G401 (cell line): ENCODE data around the gene TNFRSF19. TPM values are rescaled to one million over a fixed set of nuclear protein-coding genes. Genes with fewer than 3 reads are reported as not detected.
"Not testable (repeated sequence)": the region's sequence is repeated elsewhere in the genome, so short reads cannot be mapped to it uniquely, and the experiment has no call there.

Experiments
- DNase-seq: peaks from one replicate; pipeline ENCODE4 v3.0.0-alpha.2; 2015; ENCODE audit warnings: low spot score
- in situ Hi-C: cut with HindIII; loops from 2 replicates; pipeline ENCODE4 v1.10.0; 2016; ENCODE audit warnings: low sequenced_read_pairs, mixed read lengths
- total RNA-seq: library from RNA; depleted of rRNA; stranded (reverse); fragments of >200 nt; shearing (Covaris generic); gene quantifications from 2 replicates; pipeline ENCODE4 v1.2.3, GENCODE V29; 2014; rRNA removed

TNFRSF19 gene
- total RNA-seq = not detected in 2 replicates

- in situ Hi-C loops = no loop called here
- DNase-seq = no peak
Observed at GRCh38 chr13:23570099-23570920, at the start of gene TNFRSF19. TNFRSF19 (plus strand) TSS chr13:23570412; CDS start chr13:23590184, 19,772 bp downstream.

- in situ Hi-C loops = not testable (repeated sequence)
Observed at GRCh38 chr13:23529926-23530325, 40.3 kb upstream of the TNFRSF19 start.

GRCh38 chr13:23531446-23531845 lies 38.8 kb upstream of the TNFRSF19 start:
- in situ Hi-C loops = no loop called here
- no peak for DNase-seq

More at GRCh38 chr13:23529926-23530325, 40.3 kb upstream of the TNFRSF19 start:
- not testable (repeated sequence) for DNase-seq

- no peak for DNase-seq
- in situ Hi-C loops = no loop called here
Observed at GRCh38 chr13:23534090-23534489, 36.1 kb upstream of the TNFRSF19 start.

GRCh38 chr13:23541221-23541824 lies 28.9 kb upstream of the TNFRSF19 start:
- in situ Hi-C loops = no loop called here
- no peak for DNase-seq

GRCh38 chr13:23544668-23545067 lies 25.5 kb upstream of the TNFRSF19 start:
- in situ Hi-C loops = no loop called here

GRCh38 chr13:23547000-23547590 lies 23.1 kb upstream of the TNFRSF19 start:
- no peak for DNase-seq
- in situ Hi-C loops = no loop called here

More at GRCh38 chr13:23544668-23545067, 25.5 kb upstream of the TNFRSF19 start:
- no peak for DNase-seq

GRCh38 chr13:23549724-23550123 lies 20.5 kb upstream of the TNFRSF19 start:
- in situ Hi-C loops = no loop called here

GRCh38 chr13:23550163-23550562 lies 20.0 kb upstream of the TNFRSF19 start:
- in situ Hi-C loops = no loop called here
- no peak for DNase-seq

More at GRCh38 chr13:23549724-23550123, 20.5 kb upstream of the TNFRSF19 start:
- no peak for DNase-seq

GRCh38 chr13:23551213-23552008 lies 18.8 kb upstream of the TNFRSF19 start:
- no peak for DNase-seq
- in situ Hi-C loops = no loop called here

GRCh38 chr13:23552171-23552570 lies 18.0 kb upstream of the TNFRSF19 start:
- no peak for DNase-seq
- in situ Hi-C loops = no loop called here

GRCh38 chr13:23552661-23553060 lies 17.6 kb upstream of the TNFRSF19 start:
- DNase-seq = no peak
- in situ Hi-C loops = no loop called here

- DNase-seq = no peak
- in situ Hi-C loops = no loop called here
Observed at GRCh38 chr13:23554000-23554399, 16.2 kb upstream of the TNFRSF19 start.

- DNase-seq = no peak
- in situ Hi-C loops = no loop called here
Observed at GRCh38 chr13:23557043-23557442, 13.2 kb upstream of the TNFRSF19 start.

- in situ Hi-C loops = no loop called here
- no peak for DNase-seq
Observed at GRCh38 chr13:23557733-23558132, 12.5 kb upstream of the TNFRSF19 start.

GRCh38 chr13:23558675-23559536 lies 11.3 kb upstream of the TNFRSF19 start:
- in situ Hi-C loops = no loop called here
- DNase-seq = no peak

GRCh38 chr13:23560571-23561089 lies 9.6 kb upstream of the TNFRSF19 start:
- DNase-seq = no peak
- in situ Hi-C loops = no loop called here

- in situ Hi-C loops = no loop called here
- no peak for DNase-seq
Observed at GRCh38 chr13:23561261-23561660, 9.0 kb upstream of the TNFRSF19 start.
